Measurements from ENCODE around the gene PCLO. TPM values are rescaled to one million over a fixed set of nuclear protein-coding genes. Genes with fewer than 3 reads are reported as not detected.
A peak's percentile ranks its signal among the peaks of the same experiment; 100 is the strongest.

Gene PCLO
- total RNA-seq, 2 donors from 2014 or later = 10.9 to 20.8 TPM

DNA sequence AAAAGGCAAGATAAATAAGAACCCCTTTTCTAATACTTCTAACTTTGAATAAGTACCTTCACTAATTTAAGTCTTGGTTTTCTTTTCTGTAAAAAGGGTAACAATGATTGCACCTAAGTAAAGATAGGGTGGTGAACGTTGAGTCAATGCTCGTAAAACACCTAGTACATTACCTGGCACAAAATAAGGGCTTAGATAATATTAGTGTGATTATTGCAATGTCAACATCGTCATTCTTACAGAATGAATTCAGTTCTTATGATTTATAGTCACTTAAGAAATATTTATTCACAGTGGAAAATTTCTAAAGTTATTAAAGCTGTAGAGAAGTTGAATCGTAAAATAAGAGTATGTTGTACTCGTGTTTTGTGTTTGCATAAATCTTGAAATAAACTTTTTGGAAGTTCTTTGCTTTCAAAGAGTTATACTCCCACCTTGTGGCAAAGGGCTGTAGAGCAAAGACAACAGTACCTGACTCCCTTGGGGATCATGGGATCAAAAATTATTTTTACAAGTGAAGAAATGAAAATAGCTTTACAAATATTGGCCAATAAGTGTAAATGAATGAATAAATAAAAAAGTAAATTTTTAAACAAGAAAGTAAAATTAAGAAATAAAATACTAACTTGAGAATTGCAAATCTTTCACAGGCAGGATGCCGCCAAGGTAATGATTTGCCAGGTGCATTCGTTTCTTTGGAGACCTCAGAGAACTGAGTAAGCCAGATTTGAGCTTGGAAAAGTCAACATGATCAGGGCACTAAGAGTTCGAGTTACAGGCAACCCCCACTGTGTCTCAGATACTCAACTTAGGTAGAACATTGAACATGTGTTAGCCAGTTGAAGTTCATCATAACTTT is 433.3 kb downstream of the PCLO start:
- Histone ChIP-seq H3K9me3 (no peaks in the 10 kb centered on the region), H3K27ac (no peak overlapping the region), H3K27me3 (no peaks in the 10 kb centered on the region), H3K4me3 (no peak overlapping the region), H3K4me1 (no peaks in the 10 kb centered on the region), H3K36me3 (replicated peaks in 1 of 2; ENCODE audit: insufficient read depth in 1 of 2, low read depth in 2 of 2) (no peaks in the 10 kb centered on the region)
- ATAC-seq = peak; percentile 53
- WGBS, 2 donors = 17% methylated on average over 8 of the region's 8 CpGs
- TF ChIP-seq POLR2A (IDR thresholded peaks at IDR 0.05) (no peak), CTCF (IDR thresholded peaks at IDR 0.05) (peak in 6 of 7 experiments; percentile 44 to 69 (median 59))
- DNase-seq = peak in 2 of 4 donors; percentile 18 to 24
- intact Hi-C loops (cut with DNase I) = loop anchor here (10.0 kb wide), 1 partner anchor 685 kb away; no protein-coding TSS in a partner anchor

GRCh38 chr7:82726038-82726800 is 436.5 kb downstream of the PCLO start:
- no peak for TF ChIP-seq POLR2A (IDR thresholded peaks at IDR 0.05)
- TF ChIP-seq CTCF (IDR thresholded peaks at IDR 0.05) = no peak
- Histone ChIP-seq H3K4me3 (no peak overlapping the region), H3K9me3 (no peaks in the 10 kb centered on the region), H3K27me3 (no peaks in the 10 kb centered on the region), H3K27ac (no peak overlapping the region), H3K4me1 (no peaks in the 10 kb centered on the region), H3K36me3 (replicated peaks in 1 of 2; ENCODE audit: insufficient read depth in 1 of 2, low read depth in 2 of 2) (no peaks in the 10 kb centered on the region)
- intact Hi-C loops (cut with DNase I) = loop anchor here (10.0 kb wide), 1 partner anchor 681 kb away; no protein-coding TSS in a partner anchor
- ATAC-seq (no peak), DNase-seq (no peak)
- WGBS, 2 donors = 54 to 61% methylated on average over 7 of the region's 7 CpGs

DNA sequence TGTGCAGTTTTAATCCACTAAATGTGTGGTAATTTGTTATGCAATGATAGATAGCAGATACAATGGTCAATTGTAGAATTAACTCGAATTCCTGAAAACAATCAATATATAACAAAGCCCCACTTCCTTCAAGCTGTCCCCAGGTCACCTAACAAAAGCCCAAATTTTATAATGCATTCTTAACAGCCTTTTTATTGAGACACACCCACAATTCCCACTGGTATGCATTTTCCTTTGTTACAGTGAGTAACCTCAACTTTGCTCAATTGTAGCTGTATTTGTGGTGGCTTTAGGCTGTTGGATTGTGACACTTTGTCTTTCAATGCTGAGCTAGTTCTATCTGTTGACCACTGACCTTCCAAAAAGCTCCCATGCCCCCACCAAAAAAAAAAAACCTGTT is 439.3 kb downstream of the PCLO start:
- no peaks in the 10 kb centered on the region for H3K4me1 ChIP-seq
- H3K4me3 ChIP-seq = no peak overlapping the region
- H3K27ac ChIP-seq = no peak overlapping the region
- no peaks in the 10 kb centered on the region for H3K9me3 ChIP-seq
- no peaks in the 10 kb centered on the region for H3K27me3 ChIP-seq
- intact Hi-C loops (cut with DNase I) = loop anchor here (10.0 kb wide), 1 partner anchor 679 kb away; no protein-coding TSS in a partner anchor
- DNase-seq = no peak
- WGBS, 2 donors = 20 to 22% methylated on average over 1 of the region's 1 CpG
- no peaks in the 10 kb centered on the region for H3K36me3 ChIP-seq (replicated peaks in 1 of 2; ENCODE audit: insufficient read depth in 1 of 2, low read depth in 2 of 2)
- no peak for TF ChIP-seq CTCF (IDR thresholded peaks at IDR 0.05)
- no peak for ATAC-seq

- H3K36me3 ChIP-seq (replicated peaks in 1 of 2; ENCODE audit: insufficient read depth in 1 of 2, low read depth in 2 of 2) = no peaks in the 10 kb centered on the region
- H3K4me1 ChIP-seq = no peaks in the 10 kb centered on the region
- no peak overlapping the region for H3K4me3 ChIP-seq
- 26 to 40% methylated on average over 3 of the region's 3 CpGs for WGBS, 2 donors
- no peak overlapping the region for H3K27ac ChIP-seq
- intact Hi-C loops (cut with DNase I) = loop anchor here (10.0 kb wide), 1 partner anchor 678 kb away; no protein-coding TSS in a partner anchor
- ATAC-seq (no peak), DNase-seq (no peak)
- no peaks in the 10 kb centered on the region for H3K9me3 ChIP-seq
- TF ChIP-seq CTCF (IDR thresholded peaks at IDR 0.05) (no peak), POLR2A (IDR thresholded peaks at IDR 0.05) (no peak)
- H3K27me3 ChIP-seq = no peaks in the 10 kb centered on the region
Observed at GRCh38 chr7:82722946-82723345, 439.7 kb downstream of the PCLO start.

Data from body of pancreas (tissue), 4 donors.